ENCODE measurements around the gene SEZ6L.

- no peak for TF ChIP-seq POLR2A (IDR thresholded peaks at IDR 0.05)
- TF ChIP-seq, protein P1, sequence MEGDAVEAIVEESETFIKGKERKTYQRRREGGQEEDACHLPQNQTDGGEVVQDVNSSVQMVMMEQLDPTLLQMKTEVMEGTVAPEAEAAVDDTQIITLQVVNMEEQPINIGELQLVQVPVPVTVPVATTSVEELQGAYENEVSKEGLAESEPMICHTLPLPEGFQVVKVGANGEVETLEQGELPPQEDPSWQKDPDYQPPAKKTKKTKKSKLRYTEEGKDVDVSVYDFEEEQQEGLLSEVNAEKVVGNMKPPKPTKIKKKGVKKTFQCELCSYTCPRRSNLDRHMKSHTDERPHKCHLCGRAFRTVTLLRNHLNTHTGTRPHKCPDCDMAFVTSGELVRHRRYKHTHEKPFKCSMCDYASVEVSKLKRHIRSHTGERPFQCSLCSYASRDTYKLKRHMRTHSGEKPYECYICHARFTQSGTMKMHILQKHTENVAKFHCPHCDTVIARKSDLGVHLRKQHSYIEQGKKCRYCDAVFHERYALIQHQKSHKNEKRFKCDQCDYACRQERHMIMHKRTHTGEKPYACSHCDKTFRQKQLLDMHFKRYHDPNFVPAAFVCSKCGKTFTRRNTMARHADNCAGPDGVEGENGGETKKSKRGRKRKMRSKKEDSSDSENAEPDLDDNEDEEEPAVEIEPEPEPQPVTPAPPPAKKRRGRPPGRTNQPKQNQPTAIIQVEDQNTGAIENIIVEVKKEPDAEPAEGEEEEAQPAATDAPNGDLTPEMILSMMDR (IDR thresholded peaks at IDR 0.05): no peak
These were observed 46.3 kb upstream of the SEZ6L start for GRCh38 chr22:26122920-26123468.
